DND-41 (cell line): ENCODE data around the gene DPP9.

Experiments used
- CTCF ChIP-seq: IDR thresholded peaks from 2 replicates; pipeline ENCODE4 v1.5.1; 2012; ENCODE audit warnings: borderline replicate concordance, low read length, moderate library complexity, mild to moderate bottlenecking; ENCODE audit not compliant: poor library complexity, severe bottlenecking; ENCODE audit errors: extremely low read depth
- EZH2 ChIP-seq: IDR thresholded peaks from 3 replicates; pipeline ENCODE4 v1.6.1; 2012; ENCODE audit warnings: borderline replicate concordance, low read depth, mild to moderate bottlenecking, moderate library complexity, low read length, inconsistent platforms; ENCODE audit not compliant: severe bottlenecking

GRCh38 chr19:4742723-4743646, 19.3 kb upstream of the DPP9 start:
- TF ChIP-seq CTCF (no peak), EZH2 (no peak)
